Kidney (tissue), 14 donors: ENCODE results near the gene KCNN1. TPM values are rescaled to one million over a fixed set of nuclear protein-coding genes. Genes with fewer than 3 reads are reported as not detected.

Source experiments
- DNase-seq, 5 donors: peaks; one replicate each; pipeline ENCODE4 v3.0.0-alpha.2; 2013 to 2020
- FAIRE-seq: peaks from 2 replicates; lab custom pipeline; 2012; peaks lifted over from hg19 to GRCh38; lab: Jason Lieb, UNC
- H3K27ac ChIP-seq, 2 donors: one replicate each; pipeline ENCODE4 v1.7.0; 2013; ENCODE audit warnings: low read depth in 2 of 2, low read length in 2 of 2, inconsistent platforms in 1 of 2
- H3K27me3 ChIP-seq: one replicate; pipeline ENCODE4 v1.7.1; 2013; ENCODE audit warnings: low read length, inconsistent platforms; ENCODE audit not compliant: control insufficient read depth, insufficient read depth
- H3K36me3 ChIP-seq, 3 donors: one replicate each; pipeline versions ENCODE4 v1.7.0 to v1.7.1; 2013; ENCODE audit warnings: low read length in 3 of 3, control low read depth in 1 of 3, inconsistent platforms in 1 of 3; ENCODE audit not compliant: insufficient read depth in 3 of 3, control insufficient read depth in 2 of 3
- H3K4me1 ChIP-seq, 3 donors: one replicate each; pipeline versions ENCODE4 v1.7.0 to v1.7.1; 2013; ENCODE audit warnings: low read length in 3 of 3, inconsistent platforms in 1 of 3, low read depth in 1 of 3; ENCODE audit not compliant: control insufficient read depth in 2 of 3, insufficient read depth in 2 of 3
- H3K4me3 ChIP-seq, 3 donors: one replicate each; pipeline versions ENCODE4 v1.7.0 to v1.8.1; 2013; ENCODE audit warnings: low read length in 3 of 3, control low read depth in 1 of 3, inconsistent platforms in 1 of 3
- H3K9ac ChIP-seq, 3 donors: one replicate each; pipeline versions ENCODE4 v1.7.0 to v1.7.1; 2013; ENCODE audit warnings: low read length in 3 of 3, control low read depth in 1 of 3, inconsistent platforms in 1 of 3
- H3K9me3 ChIP-seq, 3 donors: one replicate each; pipeline versions ENCODE4 v1.7.0 to v1.7.1; 2013; ENCODE audit warnings: low read length in 3 of 3, control low read depth in 1 of 3, inconsistent platforms in 1 of 3; ENCODE audit not compliant: control insufficient read depth in 2 of 3, insufficient read depth in 1 of 3
- intact Hi-C: fragments of 100-400 bp; cut with DNase I; formaldehyde crosslinking; loops from one replicate; pipeline ENCODE4 v1.11.1; 2022
- polyA plus RNA-seq: library from polyadenylated mRNA; stranded (reverse); fragments of 350-450 nt; fragmentation: Illumina TruSeq; extraction: RNeasy Lipid Tissue Mini Kit (QIAGEN cat#74804); gene quantifications from one replicate; pipeline ENCODE4 v1.2.3, GENCODE V29; 2014; ENCODE audit warnings: low read depth, low replicate concordance; ENCODE audit not compliant: insufficient read depth
- total RNA-seq: library from RNA; stranded (reverse); fragmentation: NEBNext Ultra II Directional; extraction: Animal tissue kit (Norgen Biotek cat#: 25700); gene quantifications from one replicate; pipeline ENCODE4 v1.2.1, GENCODE V29; 2021
- TF ChIP-seq, protein P1 (sequence below): IDR thresholded peaks from 3 replicates; pipeline ENCODE4 v1.5.1; 2012; ENCODE audit warnings: mild to moderate bottlenecking, moderate library complexity, borderline replicate concordance; ENCODE audit not compliant: insufficient read depth; ENCODE audit errors: extremely low read depth
- donor health status: control.
- donor health status: control.
- donor health status: control.
- donor health status: control.
- donor health status: control.
- donor health status: DM: yes; HTN: yes; CAD: no.
- donor health status: Normal renal cell carcinoma (clear cell type).

Gene KCNN1
- total and polyA plus RNA-seq, 2 donors from 2014 or later, result 0.19 to 0.37 TPM

DNA sequence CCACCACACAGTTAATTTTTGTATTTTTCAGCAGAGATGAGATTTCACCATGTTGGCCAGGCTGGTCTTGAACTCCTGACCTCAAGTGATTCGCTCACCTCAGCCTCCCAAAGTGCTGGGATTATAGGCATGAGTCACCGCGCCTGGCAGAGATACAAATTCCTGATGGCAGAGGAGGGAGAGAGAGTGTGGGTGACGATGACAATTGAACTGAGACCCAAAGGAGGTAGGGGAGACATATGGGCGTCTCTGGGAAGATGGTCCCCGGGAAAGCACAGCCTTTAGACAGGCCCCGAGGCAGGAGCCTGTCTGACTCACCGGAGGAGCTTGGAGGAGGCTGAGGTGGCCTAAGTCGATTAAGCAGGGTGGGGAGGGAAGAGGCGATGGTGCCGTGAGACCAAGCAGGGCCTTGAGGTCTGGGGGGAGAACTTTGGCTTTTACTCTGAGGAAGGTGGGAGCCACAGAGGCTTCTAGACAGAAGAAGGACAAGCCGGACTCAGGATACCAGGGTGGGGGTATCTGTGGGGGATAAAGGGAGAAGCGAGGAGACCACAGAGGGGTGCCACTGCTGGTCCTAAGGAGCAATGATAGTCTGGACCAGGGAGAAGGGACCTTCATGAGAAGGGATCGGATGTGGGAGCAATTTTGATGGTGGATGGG lies 79.3 kb downstream of the KCNN1 start:
- FAIRE-seq (no peak), DNase-seq (peak in 1 of 5 donors; percentile 84)
- Histone ChIP-seq H3K36me3 (no peaks in the 10 kb centered on the region), H3K27ac (peak overlapping the region in 1 of 2 donors; percentile 2), H3K4me3 (no peak overlapping the region), H3K4me1 (peaks cover 0 to 8% (median 7%) of the 10 kb centered on the region in 3 donors), H3K9ac (no peak overlapping the region), H3K9me3 (peaks cover 0 to 2% (median 0%) of the 10 kb centered on the region in 3 donors), H3K27me3 (peaks cover 3% of the 10 kb centered on the region)
- intact Hi-C loops, result no loop called here
- TF ChIP-seq, protein P1, sequence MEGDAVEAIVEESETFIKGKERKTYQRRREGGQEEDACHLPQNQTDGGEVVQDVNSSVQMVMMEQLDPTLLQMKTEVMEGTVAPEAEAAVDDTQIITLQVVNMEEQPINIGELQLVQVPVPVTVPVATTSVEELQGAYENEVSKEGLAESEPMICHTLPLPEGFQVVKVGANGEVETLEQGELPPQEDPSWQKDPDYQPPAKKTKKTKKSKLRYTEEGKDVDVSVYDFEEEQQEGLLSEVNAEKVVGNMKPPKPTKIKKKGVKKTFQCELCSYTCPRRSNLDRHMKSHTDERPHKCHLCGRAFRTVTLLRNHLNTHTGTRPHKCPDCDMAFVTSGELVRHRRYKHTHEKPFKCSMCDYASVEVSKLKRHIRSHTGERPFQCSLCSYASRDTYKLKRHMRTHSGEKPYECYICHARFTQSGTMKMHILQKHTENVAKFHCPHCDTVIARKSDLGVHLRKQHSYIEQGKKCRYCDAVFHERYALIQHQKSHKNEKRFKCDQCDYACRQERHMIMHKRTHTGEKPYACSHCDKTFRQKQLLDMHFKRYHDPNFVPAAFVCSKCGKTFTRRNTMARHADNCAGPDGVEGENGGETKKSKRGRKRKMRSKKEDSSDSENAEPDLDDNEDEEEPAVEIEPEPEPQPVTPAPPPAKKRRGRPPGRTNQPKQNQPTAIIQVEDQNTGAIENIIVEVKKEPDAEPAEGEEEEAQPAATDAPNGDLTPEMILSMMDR, result no peak

DNA sequence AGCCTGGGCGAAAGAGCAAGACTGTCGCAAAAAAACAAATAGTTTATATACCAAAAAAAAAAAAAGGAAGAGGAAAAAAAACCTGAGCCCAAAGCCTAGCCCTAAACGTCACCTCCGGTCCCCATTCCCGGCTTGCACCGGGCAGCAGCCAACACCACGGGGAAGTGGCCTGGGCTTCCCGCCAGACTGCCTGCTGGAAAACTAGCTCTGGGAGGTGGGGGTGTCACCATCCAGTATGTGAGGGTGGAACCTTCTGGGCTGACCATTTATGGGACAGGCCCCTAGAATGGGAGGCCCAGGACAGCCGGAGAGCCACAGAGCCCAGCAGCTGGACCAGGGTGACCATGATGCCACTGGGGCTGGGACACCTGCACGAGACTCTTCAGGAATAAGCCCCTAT lies 82.5 kb downstream of the KCNN1 start:
- Histone ChIP-seq H3K4me3 (no peak overlapping the region), H3K4me1 (peaks cover 0 to 12% (median 8%) of the 10 kb centered on the region in 3 donors), H3K9ac (no peak overlapping the region), H3K27me3 (peaks cover 3% of the 10 kb centered on the region), H3K9me3 (no peaks in the 10 kb centered on the region), H3K36me3 (no peaks in the 10 kb centered on the region), H3K27ac (peak overlapping the region; percentile 74 to 90)
- TF ChIP-seq, protein P1, result no peak
- DNase-seq, result peak in 3 of 5 donors; percentile 22 to 98 (median 77)
- FAIRE-seq, result no peak
- intact Hi-C loops, result no loop called here

Other genes with a start within 250 kb of the KCNN1 start
- 56.1 TPM for gene MAP1S, start 247.6 kb upstream of the KCNN1 start, total RNA-seq
- 25.2 TPM for gene MAP1S, start 247.6 kb upstream of the KCNN1 start, polyA plus RNA-seq
- 5.9 TPM for gene FCHO1, start 215.6 kb upstream of the KCNN1 start, total RNA-seq
- 0.52 TPM for gene FCHO1, start 215.6 kb upstream of the KCNN1 start, polyA plus RNA-seq
- gene B3GNT3, start 172.0 kb upstream of the KCNN1 start, total RNA-seq, result 36.2 TPM
- 2.0 TPM for gene B3GNT3, start 172.0 kb upstream of the KCNN1 start, polyA plus RNA-seq
- not detected for gene INSL3, start 145.6 kb upstream of the KCNN1 start, total RNA-seq
- gene INSL3, start 145.6 kb upstream of the KCNN1 start, polyA plus RNA-seq, result not detected
- gene JAK3, start 119.1 kb upstream of the KCNN1 start, total RNA-seq, result 30.8 TPM
- 3.5 TPM for gene JAK3, start 119.1 kb upstream of the KCNN1 start, polyA plus RNA-seq
- 1,282 TPM for gene RPL18A, start 107.2 kb upstream of the KCNN1 start, total RNA-seq
- gene RPL18A, start 107.2 kb upstream of the KCNN1 start, polyA plus RNA-seq, result 1,707 TPM
- gene SLC5A5, start 95.2 kb upstream of the KCNN1 start, total RNA-seq, result 0.16 TPM
- gene SLC5A5, start 95.2 kb upstream of the KCNN1 start, polyA plus RNA-seq, result not detected
- gene CCDC124, start 34.1 kb upstream of the KCNN1 start, total RNA-seq, result 59.5 TPM
- 120 TPM for gene CCDC124, start 34.1 kb upstream of the KCNN1 start, polyA plus RNA-seq
- gene ARRDC2, start 41.1 kb downstream of the KCNN1 start, total RNA-seq, result 68.4 TPM
- gene ARRDC2, start 41.1 kb downstream of the KCNN1 start, polyA plus RNA-seq, result 20.8 TPM
- 3.2 TPM for gene IL12RB1, start 119.8 kb downstream of the KCNN1 start, total RNA-seq
- 0.45 TPM for gene IL12RB1, start 119.8 kb downstream of the KCNN1 start, polyA plus RNA-seq
- 16.0 TPM for gene MAST3, start 130.7 kb downstream of the KCNN1 start, total RNA-seq
- 5.6 TPM for gene MAST3, start 130.7 kb downstream of the KCNN1 start, polyA plus RNA-seq
- gene PIK3R2, start 186.1 kb downstream of the KCNN1 start, total RNA-seq, result 29.6 TPM
- 10.1 TPM for gene PIK3R2, start 186.1 kb downstream of the KCNN1 start, polyA plus RNA-seq
- gene IFI30, start 206.7 kb downstream of the KCNN1 start, total RNA-seq, result 109 TPM
- 173 TPM for gene IFI30, start 206.7 kb downstream of the KCNN1 start, polyA plus RNA-seq
- gene MPV17L2, start 226.1 kb downstream of the KCNN1 start, total RNA-seq, result 11.5 TPM
- 31.1 TPM for gene MPV17L2, start 226.1 kb downstream of the KCNN1 start, polyA plus RNA-seq
- gene RAB3A, start 236.9 kb downstream of the KCNN1 start, total RNA-seq, result 5.2 TPM
- 10.5 TPM for gene RAB3A, start 236.9 kb downstream of the KCNN1 start, polyA plus RNA-seq